H7 (cell line): Measurements from ENCODE around the gene HSPD1. TPM values are rescaled to one million over a fixed set of nuclear protein-coding genes. Genes with fewer than 3 reads are reported as not detected.

Experiments used
- total RNA-seq: library from RNA; depleted of rRNA; stranded (reverse); fragments of >200 nt; shearing (Covaris generic); gene quantifications from 2 replicates; pipeline ENCODE4 v1.2.3, GENCODE V29; 2014; rRNA removed

Gene HSPD1
- total RNA-seq, 1 experiment from 2014 or later: 552 TPM

Other genes with a start within 250 kb of the HSPD1 start
- 0.76 and 3.2 TPM in 2 replicates for gene ANKRD44, start 189.1 kb downstream of the HSPD1 start, total RNA-seq
- 263 and 351 TPM in 2 replicates for gene SF3B1, start 64.8 kb downstream of the HSPD1 start, total RNA-seq
- gene COQ10B, start 46.3 kb downstream of the HSPD1 start, total RNA-seq: 23.4 and 23.8 TPM in 2 replicates
- gene HSPE1, start 539 bp upstream of the HSPD1 start, total RNA-seq: 208 and 213 TPM in 2 replicates
- 59.2 and 72.6 TPM in 2 replicates for gene MOB4, start 16.2 kb upstream of the HSPD1 start, total RNA-seq
- 3.2 and 3.4 TPM in 2 replicates for gene RFTN2, start 175.7 kb upstream of the HSPD1 start, total RNA-seq
- 26.5 and 28.1 TPM in 2 replicates for gene MARS2, start 205.5 kb upstream of the HSPD1 start, total RNA-seq